COLO668 (cell line): ENCODE measurements around the gene ZFYVE28.
"Not testable (repeated sequence)": the region's sequence is repeated elsewhere in the genome, so short reads cannot be mapped to it uniquely, and the experiment has no call there.

Experiments
- DNase-seq: peaks from one replicate; lab custom pipeline; 2025; ENCODE audit not compliant: unreplicated experiment; lab: John Stamatoyannopoulos, UW

Gene ZFYVE28

DNA sequence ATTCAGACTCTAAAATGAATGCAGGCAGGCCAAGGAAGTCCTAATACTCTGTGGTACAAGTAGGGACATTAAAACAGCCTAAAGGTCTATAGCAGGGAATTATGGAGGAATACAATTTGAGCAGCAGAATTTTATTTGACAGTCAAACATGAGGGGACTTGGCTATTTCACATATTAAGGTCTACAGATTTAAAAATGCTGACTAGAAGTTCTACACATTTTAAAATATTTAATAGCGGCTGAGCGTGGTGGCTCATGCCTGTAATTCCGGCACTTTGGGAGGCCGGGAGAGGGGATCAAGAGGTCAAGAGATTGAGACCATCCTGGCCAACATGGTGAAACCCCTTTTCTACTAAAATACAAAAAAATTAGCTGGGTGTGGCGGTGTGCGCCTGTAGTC lies 187.4 kb downstream of the ZFYVE28 start:
- DNase-seq, result no peak

DNA sequence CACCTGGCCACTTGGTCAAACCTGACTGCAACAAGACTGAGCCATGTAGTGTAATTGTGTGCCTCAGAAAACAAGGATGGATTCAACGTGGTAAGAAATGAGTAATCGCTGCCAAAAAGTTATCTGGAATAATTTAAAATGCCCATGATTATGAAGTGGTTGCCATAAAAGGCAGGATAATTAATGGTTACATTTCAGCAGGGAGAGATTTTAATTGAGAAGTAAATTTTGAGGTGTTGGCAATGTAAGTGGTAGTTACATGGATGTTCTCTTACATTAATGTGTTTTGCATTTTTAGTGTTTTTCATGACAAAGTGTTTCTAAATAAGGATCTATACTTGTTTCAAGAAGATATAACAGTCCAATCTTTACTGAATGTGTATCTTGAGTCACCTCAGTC lies 192.2 kb downstream of the ZFYVE28 start:
- no peak for DNase-seq

DNA sequence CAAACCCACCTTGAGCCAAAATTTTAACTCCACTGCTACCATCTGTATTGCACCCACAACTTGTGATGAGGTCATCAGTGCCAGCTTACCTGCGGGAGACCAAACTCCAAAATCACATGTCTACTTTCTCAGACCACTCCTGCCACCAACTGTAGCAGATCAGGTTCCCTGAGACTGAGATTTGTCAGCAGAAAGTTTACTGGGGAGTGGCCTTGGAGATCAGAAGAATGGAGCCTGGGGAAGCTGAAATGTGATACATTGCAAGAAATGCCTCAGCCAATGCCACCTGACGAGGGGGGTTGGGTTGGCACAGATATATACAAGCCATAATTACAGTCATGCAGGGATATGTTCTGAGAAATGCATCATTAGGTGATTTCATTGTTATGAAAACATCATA lies 195.6 kb downstream of the ZFYVE28 start:
- DNase-seq, result no peak

DNA sequence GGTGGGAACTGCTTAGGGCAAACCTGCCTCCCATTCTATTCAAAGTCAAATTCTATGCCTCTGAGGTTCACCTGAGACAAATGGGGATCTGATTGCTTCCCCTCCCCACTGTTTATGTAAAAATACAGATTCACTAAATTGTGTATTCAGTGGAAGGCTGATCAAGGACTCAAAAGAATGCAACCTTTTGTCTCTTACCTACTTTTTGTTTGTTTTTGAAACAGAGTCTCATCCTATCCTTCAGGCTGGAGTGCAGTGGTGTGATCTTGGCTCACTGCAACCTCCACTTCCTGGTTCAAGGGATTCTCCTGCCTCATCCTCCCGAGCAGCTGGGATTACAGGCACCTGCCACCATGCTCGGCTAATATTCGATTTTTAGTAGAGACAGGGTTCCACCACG lies 197.1 kb downstream of the ZFYVE28 start:
- not testable (repeated sequence) for DNase-seq

DNA sequence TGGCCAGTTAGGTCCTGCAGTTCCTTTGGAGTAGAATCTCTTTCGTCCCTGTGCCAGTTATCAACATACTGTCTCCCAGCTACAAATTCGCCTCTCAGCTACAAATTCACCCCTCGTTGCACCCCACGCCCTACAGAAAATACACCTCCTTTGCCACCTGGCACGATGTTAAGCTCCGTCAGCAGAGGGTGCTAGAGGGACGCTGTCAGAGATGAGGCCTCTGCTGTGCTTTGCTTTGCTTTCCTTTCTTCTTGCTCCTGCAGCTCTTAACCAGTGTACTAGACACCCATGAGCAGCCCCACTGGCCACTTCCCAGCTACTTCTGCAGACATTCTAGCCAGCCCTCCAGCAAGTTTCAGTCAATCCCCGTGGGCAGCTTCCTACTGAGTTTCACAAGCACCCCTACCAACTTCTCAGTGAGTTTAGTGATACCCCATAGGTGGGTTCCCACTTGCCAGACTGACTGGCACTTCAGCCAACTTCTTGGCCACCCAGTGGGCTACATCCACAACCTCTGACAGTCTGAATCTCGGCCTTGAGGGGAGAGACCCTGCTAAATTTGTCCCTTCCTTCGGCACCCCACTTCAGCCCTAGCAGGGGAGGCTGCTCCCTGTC lies 198.3 kb downstream of the ZFYVE28 start:
- peak; percentile 75 for DNase-seq
